GM19238 (cell line): ENCODE measurements around the gene MSI2.

ENCODE experiments used
- DNase-seq: peaks from one replicate; pipeline ENCODE4 v3.0.0; 2011; ENCODE audit warnings: low spot score; ENCODE audit not compliant: insufficient read length

The MSI2 gene

DNA sequence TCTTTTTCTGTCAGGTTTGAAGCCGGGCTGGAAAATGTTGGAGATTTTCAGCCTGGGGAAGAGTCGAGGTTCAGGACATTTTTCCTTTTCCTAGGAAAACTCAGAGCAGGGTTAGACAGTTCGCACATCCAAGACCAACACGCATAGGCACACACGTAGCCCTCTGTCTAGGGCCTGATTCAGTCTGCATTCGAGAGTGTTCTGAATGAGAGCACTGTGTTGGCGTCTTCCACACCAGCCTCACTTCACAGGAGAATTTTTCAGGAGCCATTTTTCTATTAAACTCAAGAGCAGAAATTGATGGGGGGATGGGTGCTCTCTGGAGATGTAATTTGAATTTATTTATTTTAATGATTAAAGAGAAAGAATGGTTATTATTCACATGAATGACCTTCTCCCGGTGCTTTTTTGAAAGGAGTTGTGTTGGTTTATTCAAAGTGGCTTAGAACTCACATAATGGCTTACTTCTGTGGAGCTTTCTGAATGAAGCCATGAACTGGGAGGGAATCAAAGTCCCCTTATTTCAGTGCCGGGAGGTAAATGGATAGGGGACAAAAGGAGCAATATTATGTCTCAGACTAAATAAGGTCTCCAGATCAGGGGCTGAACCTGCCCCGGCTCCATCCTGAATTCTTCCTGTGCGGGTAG is 294.5 kb downstream of the MSI2 start:
- no peak for DNase-seq

DNA sequence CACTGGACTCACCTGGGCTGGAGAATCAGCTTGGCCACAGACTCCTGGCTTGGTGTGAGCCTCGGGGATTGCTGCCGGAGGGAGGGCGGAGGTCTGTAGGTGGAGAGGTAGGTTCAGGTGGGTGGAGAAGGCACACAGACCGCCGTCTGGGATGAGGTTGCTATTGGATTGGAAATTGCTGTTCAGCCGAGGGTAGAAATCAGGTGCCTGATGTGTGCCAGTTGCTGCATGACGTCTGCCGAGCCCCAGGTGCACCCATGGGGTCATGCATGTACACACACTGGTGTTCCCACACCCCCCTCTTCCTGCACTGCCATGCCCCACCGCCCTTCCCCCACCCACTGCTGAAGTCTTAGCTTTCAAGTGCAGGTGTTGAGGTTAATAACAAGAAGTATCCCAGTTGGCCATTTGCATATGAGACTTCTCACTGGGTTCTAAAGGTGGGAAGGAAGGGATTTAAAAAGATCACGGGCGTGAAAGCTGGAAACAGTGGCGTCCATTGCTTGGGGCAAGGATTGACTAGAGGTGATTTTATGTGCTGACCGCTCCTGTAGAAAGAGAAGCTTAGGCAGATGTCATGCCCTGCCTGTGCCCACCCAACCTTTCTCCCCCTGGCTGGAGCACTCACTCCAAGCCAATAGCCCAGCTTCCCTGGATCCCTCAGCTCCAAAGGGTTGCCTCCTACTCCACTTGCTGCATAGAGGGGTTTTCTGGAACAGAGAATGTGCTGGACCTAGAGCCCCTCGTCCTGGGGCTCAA is 295.2 kb downstream of the MSI2 start:
- peak; percentile 63 for DNase-seq

DNA sequence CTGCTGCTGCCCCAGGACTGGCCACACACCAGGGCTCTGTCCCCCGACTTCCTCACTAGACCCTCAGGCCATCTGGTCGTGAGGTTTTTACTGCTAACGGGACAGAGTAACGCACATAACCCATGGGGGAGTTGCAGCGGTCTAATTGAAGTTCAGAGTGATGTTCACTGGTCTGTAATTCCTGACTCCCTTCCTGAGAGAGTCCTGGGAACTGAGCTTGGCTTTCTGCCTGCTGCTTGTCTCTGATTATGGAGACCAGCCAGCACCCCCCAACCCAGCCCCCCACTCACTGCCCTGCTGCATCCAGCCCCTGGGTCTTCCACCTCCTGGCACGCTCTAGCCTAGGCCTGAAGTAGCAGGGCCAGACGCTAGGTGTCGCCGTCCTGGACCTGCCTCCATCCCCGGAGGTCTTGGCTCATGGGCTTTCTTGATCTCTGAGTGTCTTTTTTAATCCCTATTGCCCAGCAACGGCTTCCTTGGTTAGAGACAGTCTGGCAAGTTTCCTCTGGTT is 295.8 kb downstream of the MSI2 start:
- DNase-seq, result peak; percentile 63

DNA sequence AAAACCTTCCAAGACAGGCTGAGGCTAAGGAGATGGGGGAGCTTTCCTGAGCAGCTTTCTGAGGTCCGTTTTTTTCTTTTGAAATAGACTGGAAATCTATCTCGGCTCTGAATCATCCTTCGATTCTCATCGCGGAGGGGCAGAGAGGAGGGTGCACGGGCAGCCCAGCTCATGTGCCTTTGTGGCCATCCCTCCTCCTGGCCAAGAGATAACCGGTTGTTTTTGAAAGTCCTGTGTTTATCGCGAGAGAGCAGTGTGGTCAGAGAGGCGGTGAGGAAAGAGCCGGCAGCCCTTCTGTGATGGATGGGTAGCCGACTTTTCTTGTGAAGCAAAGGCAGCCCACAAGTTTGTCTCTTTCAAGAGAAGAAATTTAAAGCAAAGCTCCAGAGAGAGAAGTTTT is 297.2 kb downstream of the MSI2 start:
- DNase-seq, result no peak

DNA sequence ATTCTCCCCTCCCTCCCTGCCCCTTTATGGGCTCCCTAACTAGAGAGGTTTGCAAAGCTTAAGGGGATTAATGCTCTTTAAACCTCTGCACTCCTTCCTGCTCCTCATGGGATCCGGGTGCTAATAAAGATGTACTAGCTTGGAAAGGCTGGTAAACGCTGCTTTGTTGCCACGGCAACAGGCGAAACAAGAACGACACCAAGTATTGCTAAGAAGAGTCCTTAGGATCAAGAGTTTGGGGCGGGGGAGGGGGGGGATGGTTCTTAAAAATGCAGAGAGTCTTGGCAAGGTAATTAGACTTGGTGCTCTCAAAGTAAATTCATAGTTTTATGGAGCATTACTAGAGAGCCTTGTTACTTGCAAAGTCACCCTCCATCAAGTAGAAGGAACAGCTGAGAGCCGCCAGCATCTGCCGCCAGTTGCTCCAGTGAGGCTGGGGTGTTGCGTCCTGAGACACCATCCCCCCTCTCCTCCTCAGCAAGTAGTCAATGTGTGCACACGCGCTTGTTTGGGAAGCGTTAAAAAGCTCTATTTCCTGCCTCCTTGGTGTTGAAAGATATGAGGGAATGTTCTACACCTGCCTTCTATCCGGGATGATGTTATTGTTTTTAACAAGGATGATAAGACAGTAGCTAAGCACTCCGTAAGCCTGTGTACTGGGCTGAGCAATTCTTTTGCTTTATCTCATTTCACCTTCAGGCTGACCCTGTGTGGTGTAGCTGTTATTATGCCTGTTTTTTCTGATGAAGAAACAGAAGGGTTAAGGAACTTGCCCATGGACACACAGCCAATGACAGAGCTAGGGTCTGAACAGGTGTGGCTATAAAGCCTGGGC is 297.9 kb downstream of the MSI2 start:
- no peak for DNase-seq

DNA sequence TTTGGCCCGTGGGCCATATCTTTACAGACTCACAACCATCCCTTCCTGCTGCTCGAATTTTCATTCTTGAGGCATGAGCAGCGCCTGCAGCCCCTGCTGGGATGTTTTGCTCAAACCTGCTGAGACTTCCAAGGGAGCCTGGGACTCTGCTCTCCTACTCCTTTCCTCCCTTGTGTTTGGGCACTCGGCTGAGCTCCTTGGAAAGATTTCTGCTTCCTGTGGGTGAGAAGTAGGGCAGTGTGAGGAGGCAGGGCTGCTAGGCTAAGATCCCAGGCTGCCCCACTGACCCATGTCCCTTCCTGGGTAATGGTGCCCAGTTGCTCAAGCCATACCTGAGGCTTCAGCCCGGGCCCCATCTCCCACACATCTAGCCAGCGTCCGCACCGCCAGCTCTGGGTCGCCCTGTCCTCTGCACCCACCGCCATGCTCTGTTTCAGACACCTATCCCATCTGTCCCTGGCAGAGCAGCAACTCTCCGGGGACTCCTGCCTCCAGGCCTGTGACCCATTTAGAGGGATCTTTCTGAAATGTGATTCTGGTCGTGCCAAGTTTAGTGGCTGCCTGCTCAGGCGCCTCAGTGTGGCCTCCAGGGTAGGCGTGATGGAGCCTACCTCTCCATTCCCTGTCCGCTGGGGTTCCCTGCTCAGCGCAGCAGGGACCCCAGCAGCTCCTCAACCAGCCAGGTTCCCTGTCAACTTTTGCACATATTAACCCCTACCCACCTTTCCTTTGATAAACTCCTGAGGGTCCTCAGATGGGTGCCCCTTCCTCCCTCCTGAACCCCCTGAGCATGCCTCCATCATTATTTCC is 298.7 kb downstream of the MSI2 start:
- DNase-seq, result no peak

DNA sequence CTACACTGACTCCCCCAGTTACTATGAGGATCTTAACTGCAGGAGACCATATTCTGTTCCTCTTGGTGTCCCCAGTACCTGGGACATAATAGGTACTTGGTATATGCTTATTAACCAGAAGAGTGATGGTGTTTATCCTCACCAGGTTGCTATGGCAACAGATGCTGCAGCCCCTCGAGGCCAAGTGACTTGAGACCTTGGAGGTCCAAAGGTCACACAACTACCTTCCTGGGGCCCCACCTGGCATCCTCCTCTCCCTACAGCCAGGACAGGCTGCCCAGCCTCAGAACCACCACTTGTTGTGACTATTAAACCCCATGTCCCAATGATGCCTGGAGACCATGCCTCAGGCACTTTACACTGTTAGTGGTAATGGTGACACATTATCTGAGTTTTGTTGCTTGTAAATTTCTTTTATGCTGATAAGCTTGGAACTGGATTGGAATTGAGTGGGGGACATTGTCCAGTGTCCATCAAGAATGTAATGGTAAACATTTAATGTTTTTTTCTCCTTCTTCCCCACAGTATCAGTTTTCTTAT is 299.4 kb downstream of the MSI2 start:
- no peak for DNase-seq

DNA sequence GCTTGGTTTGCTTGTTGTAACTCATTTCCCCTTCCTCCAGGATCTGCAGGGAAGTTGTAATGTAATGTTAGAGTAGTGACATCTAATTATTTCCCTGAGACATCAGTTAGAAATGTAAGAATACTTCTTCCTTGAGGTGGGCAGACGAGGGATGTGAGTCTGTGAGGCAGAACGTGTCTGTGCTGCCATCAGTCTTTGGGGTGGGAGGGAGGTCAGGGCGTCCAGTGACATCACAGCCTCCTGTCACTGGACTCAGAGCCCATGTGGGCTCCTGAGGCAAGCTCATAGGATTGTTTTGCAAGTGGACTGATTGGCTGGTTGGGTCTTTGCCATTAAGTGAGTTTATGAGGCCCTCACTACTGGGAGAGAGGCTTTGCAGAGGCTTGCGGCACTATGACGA is 300.0 kb downstream of the MSI2 start:
- no peak for DNase-seq

DNA sequence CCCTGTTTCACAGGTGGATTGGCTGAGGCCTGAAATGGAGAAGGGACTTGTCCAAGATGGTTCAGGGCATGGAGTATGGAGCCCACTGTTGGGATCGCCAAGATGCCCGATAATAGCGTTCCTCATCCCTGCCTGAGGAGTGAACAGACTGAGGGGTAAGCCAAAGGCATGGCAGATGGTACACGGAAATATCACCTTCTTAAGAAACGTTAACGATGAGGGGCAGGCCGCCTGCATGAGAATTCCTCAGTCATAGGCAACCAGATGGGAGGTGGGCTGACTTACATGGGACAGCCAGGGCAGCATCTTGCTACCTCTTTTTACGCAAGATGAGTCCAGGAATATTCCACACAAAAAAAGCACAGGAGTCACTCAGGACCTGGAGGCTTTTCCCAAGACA is 300.7 kb downstream of the MSI2 start:
- DNase-seq, result no peak

DNA sequence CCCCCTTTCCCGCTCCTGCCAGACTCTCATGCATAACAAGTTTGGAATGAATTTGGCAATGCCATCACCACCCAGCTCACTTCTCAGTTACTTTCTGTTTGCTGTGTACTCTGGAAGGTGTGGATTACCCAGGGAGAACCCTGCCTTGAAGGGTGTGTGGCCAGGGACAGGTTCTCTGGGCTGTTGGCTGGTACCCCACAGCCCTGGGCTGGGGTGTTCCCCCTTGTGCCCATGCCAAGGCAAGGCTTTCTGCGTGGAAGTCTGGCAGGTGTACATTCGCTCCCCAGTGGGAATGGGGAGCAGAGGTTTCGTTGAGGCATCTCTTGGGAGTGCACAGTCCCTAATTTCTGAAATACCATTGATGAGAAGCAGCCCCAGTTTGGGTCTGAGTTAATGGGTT is 301.1 kb downstream of the MSI2 start:
- DNase-seq, result no peak

DNA sequence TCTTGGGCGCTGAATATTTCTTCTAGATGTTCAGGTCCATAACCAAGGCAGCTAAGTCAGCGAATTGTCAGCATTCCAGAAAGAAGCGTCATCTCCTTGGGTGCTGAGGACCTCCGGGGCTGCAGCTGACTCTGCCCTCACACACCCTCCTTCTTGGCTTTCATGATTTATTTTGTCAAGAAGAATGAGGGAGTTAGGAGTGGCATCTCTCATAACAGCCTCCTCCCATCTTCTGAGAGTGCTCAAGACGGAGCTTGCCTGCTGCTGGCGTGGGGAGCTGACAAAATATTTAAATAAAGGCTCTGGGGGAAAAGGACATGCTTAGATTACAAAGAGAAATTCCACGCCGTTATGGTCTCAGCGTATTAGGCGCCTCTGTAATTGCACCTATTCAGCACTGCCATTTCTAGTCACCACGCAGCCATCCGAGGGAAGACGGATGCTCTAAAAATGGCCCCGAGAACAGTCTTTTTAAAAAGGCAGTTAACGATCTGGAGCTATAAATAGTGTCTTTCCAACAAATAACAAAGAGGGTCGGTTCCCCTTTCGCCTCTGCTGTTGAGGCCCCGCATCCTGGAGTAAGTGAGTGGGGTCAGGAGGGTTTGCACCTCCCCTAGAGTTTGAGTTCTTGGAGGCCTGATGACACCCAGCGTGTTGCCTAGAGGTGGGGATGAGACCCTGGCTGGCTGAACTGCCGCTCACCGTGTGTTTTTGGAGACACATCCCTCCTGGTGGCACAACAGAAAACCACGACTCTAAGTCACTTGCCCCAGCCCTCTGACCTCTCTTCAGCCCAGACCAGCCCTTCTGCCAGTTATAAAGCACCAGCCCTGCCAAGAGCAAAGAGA is 301.7 kb downstream of the MSI2 start:
- DNase-seq, result no peak

DNA sequence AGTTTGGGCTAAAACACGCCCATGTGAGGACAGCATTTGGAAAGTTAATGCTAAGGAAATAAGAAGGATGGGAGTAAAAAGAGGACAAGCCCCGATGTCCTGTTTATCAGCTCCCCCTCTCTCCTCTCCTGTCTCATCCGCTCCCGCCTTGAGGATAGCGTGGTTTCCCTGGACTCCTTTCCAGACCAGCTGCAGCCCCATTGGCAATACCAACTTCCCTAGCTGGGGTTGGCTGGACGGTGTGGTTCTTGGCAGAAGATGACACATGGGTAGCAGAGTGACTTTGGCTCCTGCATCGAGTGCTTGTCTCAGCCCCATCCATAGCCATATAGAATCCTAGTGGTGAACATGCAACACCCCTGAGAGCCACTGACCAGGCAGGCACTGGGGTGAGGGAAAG is 302.9 kb downstream of the MSI2 start:
- no peak for DNase-seq

DNA sequence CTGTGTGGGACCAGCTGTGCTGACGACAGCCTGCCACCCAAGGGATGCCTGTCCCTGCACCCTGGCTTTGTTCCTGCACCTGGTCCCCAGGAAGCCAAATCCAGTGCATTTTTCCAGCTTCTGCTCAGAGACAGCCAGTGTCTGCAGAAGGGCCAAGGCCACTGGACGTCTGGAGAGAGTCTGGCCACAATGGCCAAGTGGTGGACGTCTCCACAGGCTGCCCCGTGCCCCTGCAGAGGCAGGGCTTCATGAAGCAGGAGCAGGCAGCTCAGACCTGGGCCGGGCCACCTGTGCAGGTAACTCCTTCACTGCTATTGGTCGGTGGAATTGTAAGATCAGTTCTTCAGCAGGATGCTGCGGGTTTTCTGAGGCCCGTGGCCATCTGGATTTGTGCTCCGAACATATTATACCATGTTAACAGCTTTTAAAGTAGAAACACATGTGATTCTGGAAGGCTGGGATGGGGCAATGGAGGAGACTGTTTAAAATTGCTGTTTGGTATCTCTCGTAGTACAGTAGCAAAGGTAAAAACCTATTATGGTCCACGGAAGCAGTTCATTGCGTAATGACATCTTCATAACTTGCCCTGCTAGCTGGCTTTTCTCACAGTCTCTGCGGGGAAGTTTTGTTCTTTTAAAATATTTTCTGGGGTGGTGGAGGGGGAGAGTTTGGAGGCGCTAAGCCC is 303.5 kb downstream of the MSI2 start:
- DNase-seq, result no peak

DNA sequence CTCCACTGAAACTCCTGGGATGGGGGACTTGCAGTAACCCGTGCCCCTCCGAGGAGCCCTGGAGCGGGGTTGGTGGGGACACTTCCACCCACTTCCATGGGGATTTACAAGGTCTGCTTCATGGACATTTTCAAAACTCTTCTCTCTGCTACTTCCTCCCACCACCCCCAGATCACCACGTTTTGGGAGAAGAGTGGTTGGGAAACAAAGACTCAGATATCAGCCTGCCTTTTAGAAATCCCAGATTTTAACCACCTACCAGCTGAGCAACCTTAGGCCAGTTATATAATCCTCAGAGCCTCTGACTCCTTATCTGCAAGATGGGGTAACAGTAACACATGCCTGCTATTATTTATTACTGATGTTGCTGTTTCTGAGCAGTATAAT is 304.0 kb downstream of the MSI2 start:
- no peak for DNase-seq

DNA sequence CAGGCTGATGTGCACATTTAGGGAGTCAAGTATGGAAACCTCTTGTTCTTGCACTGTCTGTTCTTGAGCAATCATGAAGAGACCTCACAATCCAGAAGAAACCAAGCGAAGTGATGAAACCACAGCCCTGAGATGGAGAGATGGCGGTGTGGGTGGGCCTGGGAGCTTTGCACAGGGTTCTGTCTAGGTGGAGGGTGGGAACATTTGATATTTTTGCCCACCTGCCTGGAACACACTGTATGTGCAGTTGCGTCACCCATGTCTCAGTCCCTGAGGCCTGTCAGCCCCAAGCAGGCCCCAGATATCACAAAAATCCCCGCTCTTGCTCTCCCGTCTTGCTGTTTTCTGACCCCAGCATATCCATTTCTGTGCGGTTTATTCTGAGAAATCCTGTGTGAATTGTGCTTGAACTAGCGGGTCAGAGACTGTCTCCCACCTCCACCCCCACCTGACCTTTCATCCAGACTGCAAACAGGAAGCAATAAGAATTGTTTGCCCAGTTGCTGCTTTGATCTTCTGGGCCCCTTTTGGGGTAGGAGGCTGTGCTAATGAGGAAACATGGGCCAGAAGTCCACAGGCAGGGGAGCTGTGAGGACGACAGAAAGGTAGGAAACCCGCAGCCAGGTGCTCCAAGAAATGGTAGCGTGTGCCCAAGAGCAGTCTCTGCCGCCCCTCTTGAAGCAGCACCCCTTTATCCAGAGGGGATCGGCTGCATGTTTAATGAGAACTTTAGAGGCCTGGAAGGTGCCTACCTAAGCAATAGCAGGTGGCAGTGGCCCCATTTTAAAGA is 304.9 kb downstream of the MSI2 start:
- no peak for DNase-seq

DNA sequence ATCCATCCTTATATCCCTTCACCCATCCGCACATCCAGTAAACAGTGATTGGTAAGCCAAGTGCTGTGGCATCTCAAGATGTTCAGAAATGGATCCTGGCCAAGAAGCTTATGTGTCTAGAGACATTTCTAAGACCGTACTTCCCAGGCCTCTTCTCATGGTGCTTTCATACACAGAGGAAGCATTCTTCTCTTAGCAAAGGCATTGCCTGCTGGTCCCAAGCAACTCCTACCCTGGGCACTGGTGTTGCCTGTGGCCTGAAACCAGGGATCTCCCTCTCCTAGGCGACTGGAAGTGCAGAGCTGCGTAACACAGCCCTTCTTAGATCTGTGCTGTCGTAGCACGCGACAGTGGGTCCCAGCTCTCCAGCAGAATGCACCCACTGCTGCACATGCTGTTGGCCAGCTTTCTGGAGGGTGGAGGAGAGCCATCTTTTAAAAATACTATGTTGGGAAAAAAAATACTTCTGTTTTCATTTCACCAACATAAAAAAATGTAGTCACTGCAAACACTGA is 305.9 kb downstream of the MSI2 start:
- DNase-seq, result no peak

DNA sequence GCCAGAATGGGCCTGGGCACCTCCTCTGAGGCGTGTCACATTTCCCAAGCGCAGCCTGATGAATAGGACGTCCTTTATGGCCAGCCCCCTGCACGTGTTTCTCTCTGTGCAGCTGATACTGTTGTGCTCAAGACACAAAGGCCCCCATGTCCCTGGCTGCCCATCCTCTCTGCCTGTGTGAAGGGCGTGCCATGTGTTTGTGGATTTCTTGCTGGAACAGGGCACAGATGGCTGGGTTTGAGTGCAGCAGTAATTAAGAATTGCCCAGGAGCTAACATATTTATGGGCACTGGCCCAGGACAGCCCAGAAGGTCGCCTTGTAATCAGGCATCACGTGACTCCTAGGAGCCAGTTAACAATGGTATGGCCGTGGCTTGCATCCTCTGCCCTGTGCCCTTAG is 307.6 kb downstream of the MSI2 start:
- no peak for DNase-seq

DNA sequence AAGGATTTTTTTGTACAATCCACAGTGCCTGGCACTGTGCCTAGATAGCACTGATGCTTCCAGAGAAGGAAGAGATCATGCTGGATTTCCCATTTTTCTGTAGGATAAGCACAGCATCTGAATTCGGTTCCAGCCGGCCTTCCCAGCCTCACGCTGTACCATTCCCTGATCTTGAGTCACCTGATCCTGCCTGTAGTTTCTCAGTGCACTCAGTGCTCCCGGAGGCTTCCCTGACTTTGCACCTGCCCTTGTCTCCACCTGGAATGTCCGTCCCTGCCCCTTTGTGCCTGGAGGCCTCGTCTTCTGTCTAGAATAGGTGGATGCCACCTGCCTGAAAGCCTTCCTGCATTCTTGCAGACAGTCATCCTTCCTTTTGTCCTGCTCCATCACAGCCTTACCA is 308.9 kb downstream of the MSI2 start:
- DNase-seq, result no peak

DNA sequence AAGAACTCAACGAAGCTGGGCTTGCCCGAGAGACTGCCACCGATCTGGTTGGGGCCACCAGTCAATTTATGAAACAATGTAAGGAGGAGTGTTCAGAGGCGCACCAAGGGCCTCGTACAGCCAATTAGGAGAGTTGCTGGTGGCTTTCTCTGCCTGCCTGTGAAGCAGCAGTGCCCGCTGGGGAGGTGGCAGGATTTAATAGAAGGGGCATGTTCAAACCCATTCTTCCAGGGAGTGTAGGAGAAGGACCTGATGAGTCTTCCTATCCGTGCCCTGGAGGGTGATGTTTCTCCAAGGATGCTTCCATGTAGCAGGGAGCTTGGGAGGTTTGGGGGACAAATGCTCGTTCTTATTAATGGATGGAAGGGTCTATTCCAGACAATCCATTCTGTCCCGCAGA is 310.4 kb downstream of the MSI2 start:
- DNase-seq, result no peak
